ENCODE data around the gene ING5.

GRCh38 chr2:241678307-241678706 is 23.5 kb upstream of the ING5 start:
- TF ChIP-seq REST (IDR thresholded peaks at IDR 0.05; ENCODE audit: insufficient read depth in 1 of 2, low read depth in 2 of 2, low read length in 2 of 2) (no peak), POLR2AphosphoS5 (IDR thresholded peaks at IDR 0.05; ENCODE audit: low read depth, low read length) (no peak), SIN3A (IDR thresholded peaks at IDR 0.05; ENCODE audit: borderline replicate concordance, insufficient read depth, low read length) (no peak), TAF1 (IDR thresholded peaks at IDR 0.05; ENCODE audit: borderline replicate concordance, insufficient read depth, low read length) (no peak)
